ENCODE measurements around the gene MAN2B2.
"Not testable (repeated sequence)": the region's sequence is repeated elsewhere in the genome, so short reads cannot be mapped to it uniquely, and the experiment has no call there.

Gene MAN2B2

GRCh38 chr4:6649216-6649615, 74.2 kb downstream of the MAN2B2 start:
- Mint-ChIP-seq H3K9me3 (peaks cover 11% of the 10 kb centered on the region), H3K36me3 (ENCODE audit: low read depth) (no peaks in the 10 kb centered on the region), H3K4me3 (no peak overlapping the region), H3K4me1 (ENCODE audit: low read depth) (peaks cover 3% of the 10 kb centered on the region), H3K27me3 (peaks cover 10% of the 10 kb centered on the region), H3K27ac (no peak overlapping the region)
- intact Hi-C loops (cut with micrococcal nuclease): no loop called here

- H3K9me3 Mint-ChIP-seq; H3K4me3 Mint-ChIP-seq; intact Hi-C loops (cut with micrococcal nuclease); H3K36me3 Mint-ChIP-seq (ENCODE audit: low read depth); H3K27ac Mint-ChIP-seq: not testable (repeated sequence)
- Mint-ChIP-seq H3K27me3 (peaks cover 28% of the 10 kb centered on the region), H3K4me1 (ENCODE audit: low read depth) (peaks cover 11% of the 10 kb centered on the region)
These were observed 79.2 kb downstream of the MAN2B2 start for GRCh38 chr4:6654211-6654610.

GRCh38 chr4:6655291-6655690, 80.3 kb downstream of the MAN2B2 start:
- H3K36me3 Mint-ChIP-seq (ENCODE audit: low read depth); H3K27ac Mint-ChIP-seq; H3K9me3 Mint-ChIP-seq; H3K4me3 Mint-ChIP-seq; intact Hi-C loops (cut with micrococcal nuclease): not testable (repeated sequence)
- peaks cover 39% of the 10 kb centered on the region for H3K27me3 Mint-ChIP-seq
- peaks cover 22% of the 10 kb centered on the region for H3K4me1 Mint-ChIP-seq (ENCODE audit: low read depth)

GRCh38 chr4:6655924-6656323, 80.9 kb downstream of the MAN2B2 start:
- Mint-ChIP-seq H3K27me3 (peaks cover 44% of the 10 kb centered on the region), H3K36me3 (ENCODE audit: low read depth) (no peaks in the 10 kb centered on the region), H3K4me3 (no peak overlapping the region), H3K4me1 (ENCODE audit: low read depth) (peaks cover 27% of the 10 kb centered on the region), H3K9me3 (no peaks in the 10 kb centered on the region), H3K27ac (no peak overlapping the region)
- intact Hi-C loops (cut with micrococcal nuclease): no loop called here

GRCh38 chr4:6657242-6658208, 82.5 kb downstream of the MAN2B2 start:
- Mint-ChIP-seq H3K27ac (no peak overlapping the region), H3K9me3 (no peaks in the 10 kb centered on the region), H3K27me3 (peaks cover 59% of the 10 kb centered on the region), H3K4me3 (no peak overlapping the region), H3K4me1 (ENCODE audit: low read depth) (peaks cover 27% of the 10 kb centered on the region), H3K36me3 (ENCODE audit: low read depth) (no peaks in the 10 kb centered on the region)
- intact Hi-C loops (cut with micrococcal nuclease): no loop called here

GRCh38 chr4:6658209-6658595, 83.2 kb downstream of the MAN2B2 start:
- Mint-ChIP-seq H3K9me3 (no peaks in the 10 kb centered on the region), H3K4me3 (peak overlapping the region; percentile 65), H3K36me3 (ENCODE audit: low read depth) (no peaks in the 10 kb centered on the region), H3K4me1 (ENCODE audit: low read depth) (peaks cover 27% of the 10 kb centered on the region), H3K27me3 (peaks cover 65% of the 10 kb centered on the region), H3K27ac (peak overlapping the region; percentile 30)
- intact Hi-C loops (cut with micrococcal nuclease): no loop called here

GRCh38 chr4:6658597-6659075, 83.6 kb downstream of the MAN2B2 start:
- Mint-ChIP-seq H3K27ac (peak overlapping the region; percentile 30), H3K4me3 (peak overlapping the region; percentile 65), H3K4me1 (ENCODE audit: low read depth) (peaks cover 27% of the 10 kb centered on the region), H3K36me3 (ENCODE audit: low read depth) (no peaks in the 10 kb centered on the region), H3K9me3 (no peaks in the 10 kb centered on the region), H3K27me3 (peaks cover 70% of the 10 kb centered on the region)
- intact Hi-C loops (cut with micrococcal nuclease): no loop called here

GRCh38 chr4:6659897-6660296, 84.9 kb downstream of the MAN2B2 start:
- Mint-ChIP-seq H3K9me3 (no peaks in the 10 kb centered on the region), H3K4me1 (ENCODE audit: low read depth) (peaks cover 27% of the 10 kb centered on the region), H3K27me3 (peaks cover 68% of the 10 kb centered on the region), H3K36me3 (ENCODE audit: low read depth) (no peaks in the 10 kb centered on the region), H3K4me3 (no peak overlapping the region), H3K27ac (no peak overlapping the region)
- intact Hi-C loops (cut with micrococcal nuclease): no loop called here

GRCh38 chr4:6660430-6660829, 85.4 kb downstream of the MAN2B2 start:
- no peaks in the 10 kb centered on the region for H3K36me3 Mint-ChIP-seq (ENCODE audit: low read depth)
- no peak overlapping the region for H3K27ac Mint-ChIP-seq
- H3K27me3 Mint-ChIP-seq: peaks cover 68% of the 10 kb centered on the region
- H3K4me3 Mint-ChIP-seq: no peak overlapping the region
- intact Hi-C loops (cut with micrococcal nuclease): no loop called here
- no peaks in the 10 kb centered on the region for H3K9me3 Mint-ChIP-seq
- H3K4me1 Mint-ChIP-seq (ENCODE audit: low read depth): peaks cover 27% of the 10 kb centered on the region

GRCh38 chr4:6662591-6662990, 87.6 kb downstream of the MAN2B2 start:
- no peaks in the 10 kb centered on the region for H3K36me3 Mint-ChIP-seq (ENCODE audit: low read depth)
- no peak overlapping the region for H3K27ac Mint-ChIP-seq
- H3K9me3 Mint-ChIP-seq: no peaks in the 10 kb centered on the region
- no peak overlapping the region for H3K4me3 Mint-ChIP-seq
- H3K4me1 Mint-ChIP-seq (ENCODE audit: low read depth): peaks cover 27% of the 10 kb centered on the region
- peaks cover 65% of the 10 kb centered on the region for H3K27me3 Mint-ChIP-seq
- intact Hi-C loops (cut with micrococcal nuclease): no loop called here

- Mint-ChIP-seq H3K27me3 (peaks cover 58% of the 10 kb centered on the region), H3K4me1 (ENCODE audit: low read depth) (peaks cover 20% of the 10 kb centered on the region), H3K27ac (no peak overlapping the region), H3K36me3 (ENCODE audit: low read depth) (no peaks in the 10 kb centered on the region), H3K9me3 (no peaks in the 10 kb centered on the region), H3K4me3 (no peak overlapping the region)
- intact Hi-C loops (cut with micrococcal nuclease): no loop called here
These were observed 88.8 kb downstream of the MAN2B2 start for GRCh38 chr4:6663596-6664393.

GRCh38 chr4:6665320-6665654, 90.3 kb downstream of the MAN2B2 start:
- H3K27ac Mint-ChIP-seq: no peak overlapping the region
- no peaks in the 10 kb centered on the region for H3K9me3 Mint-ChIP-seq
- peaks cover 44% of the 10 kb centered on the region for H3K27me3 Mint-ChIP-seq
- H3K4me3 Mint-ChIP-seq: no peak overlapping the region
- H3K36me3 Mint-ChIP-seq (ENCODE audit: low read depth): no peaks in the 10 kb centered on the region
- peaks cover 5% of the 10 kb centered on the region for H3K4me1 Mint-ChIP-seq (ENCODE audit: low read depth)
- intact Hi-C loops (cut with micrococcal nuclease): no loop called here

- Mint-ChIP-seq H3K27ac (no peak overlapping the region), H3K27me3 (peaks cover 15% of the 10 kb centered on the region), H3K4me3 (no peak overlapping the region), H3K9me3 (no peaks in the 10 kb centered on the region), H3K36me3 (ENCODE audit: low read depth) (peaks cover 6% of the 10 kb centered on the region), H3K4me1 (ENCODE audit: low read depth) (peaks cover 3% of the 10 kb centered on the region)
- intact Hi-C loops (cut with micrococcal nuclease): no loop called here
These were observed 93.4 kb downstream of the MAN2B2 start for GRCh38 chr4:6668391-6668790.

- H3K4me3 Mint-ChIP-seq: no peak overlapping the region
- intact Hi-C loops (cut with micrococcal nuclease): loop anchor here (5.0 kb wide), 1 partner anchor 36 kb away; the partner anchor contains the start of gene MRFAP1L1
- H3K27ac Mint-ChIP-seq: no peak overlapping the region
These were observed 96.7 kb downstream of the MAN2B2 start for GRCh38 chr4:6671648-6672047.

More at GRCh38 chr4:6671648-6672047, 96.7 kb downstream of the MAN2B2 start:
- peaks cover 38% of the 10 kb centered on the region for H3K36me3 Mint-ChIP-seq (ENCODE audit: low read depth)
- peaks cover 6% of the 10 kb centered on the region for H3K27me3 Mint-ChIP-seq
- peaks cover 32% of the 10 kb centered on the region for H3K4me1 Mint-ChIP-seq (ENCODE audit: low read depth)
- H3K9me3 Mint-ChIP-seq: no peaks in the 10 kb centered on the region

Measured in dendritic cell treated with granulocyte-macrophage colony-stimulating factor and Interleukin-4, amounts not matched to agents 40 ng/mL and 50 ng/mL, for 4 days (primary cell).